HG03280 (cell line): ENCODE results near the gene ZNF214.

ENCODE experiments used
- ATAC-seq: cut with Tn5 transposase; IDR thresholded peaks from one replicate; pipeline ENCODE4 v1.9.1; 2021; ENCODE audit warnings: mild to moderate bottlenecking, moderate library complexity; ENCODE audit not compliant: unreplicated experiment

Gene ZNF214

GRCh38 chr11:7020183-7020917 lies at the start of gene ZNF214, which contains the start of gene NLRP14:
ZNF214 (minus strand) TSS chr11:7020346; CDS start chr11:7002835, 17,511 bp downstream.
NLRP14 (plus strand) TSS chr11:7020479; CDS start chr11:7038587, 18,108 bp downstream.
- no peak for ATAC-seq

DNA sequence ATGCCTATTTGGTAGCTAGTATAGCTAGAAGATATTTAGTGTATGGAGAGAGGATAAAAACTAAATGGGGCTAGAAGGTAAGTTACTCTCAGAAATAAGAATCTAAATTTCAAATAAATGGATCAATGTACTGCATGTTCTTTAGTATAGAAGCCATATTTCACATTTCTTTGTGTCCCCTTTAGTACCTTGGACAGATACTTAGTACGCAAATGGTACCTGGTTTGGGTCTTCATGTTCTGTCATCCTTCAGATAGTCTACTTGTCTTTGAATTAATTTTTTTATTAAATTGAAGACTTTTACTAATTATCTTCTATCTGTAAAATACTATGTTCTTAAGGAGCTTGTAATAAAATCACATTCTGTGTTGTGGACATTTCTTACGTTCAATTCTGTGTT lies 42.4 kb upstream of the ZNF214 start:
- no peak for ATAC-seq

DNA sequence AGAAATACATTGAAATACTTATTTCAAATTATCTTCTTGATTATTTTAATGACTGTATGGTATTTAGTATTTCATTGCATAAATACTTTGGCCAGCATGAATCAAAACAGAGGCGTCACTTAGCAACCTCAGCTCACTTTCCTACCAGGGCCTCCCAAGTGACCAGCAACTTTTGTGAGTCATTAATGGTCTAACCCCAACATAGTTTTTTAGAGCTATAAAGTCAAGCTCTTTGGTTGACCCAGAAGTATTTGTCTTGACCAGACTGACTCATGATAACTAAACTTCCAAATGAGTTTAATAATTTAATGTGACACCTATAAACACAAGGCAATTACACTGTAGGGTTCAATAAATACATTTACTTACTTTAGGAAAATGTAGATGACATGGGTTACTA lies 40.7 kb upstream of the ZNF214 start:
- ATAC-seq: no peak

- no peak for ATAC-seq
These were observed 37.5 kb upstream of the ZNF214 start for GRCh38 chr11:7057641-7058040.

DNA sequence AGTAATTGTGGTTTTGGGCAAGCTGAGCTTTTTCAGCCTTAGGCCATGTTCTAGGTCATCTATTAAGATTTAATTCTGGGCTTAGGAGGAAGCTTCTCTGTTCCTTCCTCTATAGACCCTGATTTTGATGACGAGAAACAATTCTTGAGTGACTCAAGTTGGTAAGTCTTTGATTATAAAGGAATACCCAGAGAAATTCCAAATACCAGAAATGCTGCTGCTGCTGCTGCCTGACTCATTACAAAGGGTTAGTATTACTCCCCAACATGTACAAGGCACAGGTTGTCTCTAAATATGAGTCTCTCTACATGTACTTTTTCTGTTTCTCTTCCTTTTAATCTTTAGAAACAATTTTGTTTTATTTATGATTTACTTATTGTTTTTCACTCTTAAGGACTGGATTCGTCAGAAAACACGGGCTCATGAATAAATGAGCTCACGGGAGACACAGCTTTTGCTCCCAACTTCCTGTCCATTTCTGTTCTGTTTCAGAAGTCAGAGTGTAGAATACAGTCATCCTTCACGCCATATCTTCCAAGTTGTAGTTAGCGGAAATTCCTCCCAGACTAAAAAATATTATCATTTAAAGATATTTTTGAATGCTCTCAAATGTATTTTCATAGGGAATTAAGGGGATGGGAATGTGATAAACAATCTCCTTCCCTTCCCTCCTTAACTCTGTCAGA lies 36.8 kb upstream of the ZNF214 start:
- ATAC-seq: no peak

- ATAC-seq: no peak
These were observed 30.0 kb upstream of the ZNF214 start for GRCh38 chr11:7050191-7050590.

DNA sequence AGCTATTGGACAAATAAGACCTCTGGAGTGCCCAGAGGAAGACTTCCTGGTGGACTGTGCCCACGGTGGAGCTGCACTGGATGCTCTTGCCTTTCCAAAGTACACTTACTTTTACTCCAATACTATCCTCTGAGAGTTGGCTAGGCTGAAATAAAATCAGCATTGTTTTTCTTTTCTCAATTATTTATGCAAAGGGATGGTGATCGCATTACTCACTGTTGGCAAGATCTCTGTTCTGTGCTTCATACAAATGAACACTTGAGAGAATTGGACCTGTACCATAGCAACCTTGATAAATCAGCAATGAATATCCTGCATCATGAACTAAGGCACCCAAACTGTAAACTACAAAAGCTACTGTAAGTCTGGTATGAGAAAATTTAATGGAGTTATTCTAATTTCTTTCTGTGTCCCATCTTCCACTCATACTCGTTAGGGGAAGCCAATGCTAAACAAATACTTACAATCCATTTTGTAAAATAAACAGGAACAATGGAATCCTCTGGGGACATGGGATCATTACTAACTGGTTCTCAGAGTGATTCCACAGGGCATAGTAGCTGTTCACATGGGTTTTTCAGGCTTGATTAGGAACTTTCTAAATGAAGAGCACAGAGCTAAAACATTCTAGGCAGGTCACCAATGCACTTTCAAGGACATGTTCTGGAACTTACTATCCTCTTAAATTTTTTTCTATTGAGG lies 26.5 kb upstream of the ZNF214 start:
- no peak for ATAC-seq

DNA sequence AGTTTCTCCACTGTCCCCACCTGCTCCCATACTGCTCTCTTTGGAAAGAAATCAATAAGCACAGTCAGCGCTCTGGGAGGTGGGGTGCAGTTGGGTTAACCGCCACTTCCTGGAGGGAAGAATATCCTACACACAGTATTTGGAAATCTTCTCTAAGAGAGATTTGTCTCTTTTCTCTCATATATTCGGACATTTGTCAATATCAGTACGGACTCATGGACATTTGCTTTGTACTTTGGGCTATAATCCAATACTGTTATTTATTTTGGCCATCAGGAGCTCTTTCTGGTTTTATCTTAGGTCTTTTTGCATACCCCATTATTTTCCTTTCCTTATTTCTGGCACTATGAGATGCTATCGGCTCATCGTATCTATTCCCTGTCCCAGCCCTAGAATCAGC lies 13.9 kb upstream of the ZNF214 start:
- ATAC-seq: no peak

DNA sequence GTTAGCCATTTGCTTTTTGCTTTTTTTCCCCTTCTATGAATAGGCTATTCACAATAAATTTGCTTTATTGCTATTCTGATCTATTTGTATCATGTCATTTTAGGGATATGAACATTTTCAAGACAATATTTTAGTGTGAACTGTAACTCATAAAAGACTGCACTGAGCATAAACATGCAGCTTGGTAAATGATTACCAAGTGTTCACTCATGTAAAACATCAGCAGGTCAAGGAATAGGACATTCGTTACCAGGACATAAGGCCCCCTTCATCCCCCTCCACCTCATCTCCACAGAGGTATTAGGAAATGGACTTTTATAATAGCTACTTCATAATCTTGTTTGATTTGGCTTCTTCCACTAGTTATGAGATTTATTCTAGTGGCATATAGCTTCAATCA lies 12.5 kb upstream of the ZNF214 start:
- ATAC-seq: no peak

DNA sequence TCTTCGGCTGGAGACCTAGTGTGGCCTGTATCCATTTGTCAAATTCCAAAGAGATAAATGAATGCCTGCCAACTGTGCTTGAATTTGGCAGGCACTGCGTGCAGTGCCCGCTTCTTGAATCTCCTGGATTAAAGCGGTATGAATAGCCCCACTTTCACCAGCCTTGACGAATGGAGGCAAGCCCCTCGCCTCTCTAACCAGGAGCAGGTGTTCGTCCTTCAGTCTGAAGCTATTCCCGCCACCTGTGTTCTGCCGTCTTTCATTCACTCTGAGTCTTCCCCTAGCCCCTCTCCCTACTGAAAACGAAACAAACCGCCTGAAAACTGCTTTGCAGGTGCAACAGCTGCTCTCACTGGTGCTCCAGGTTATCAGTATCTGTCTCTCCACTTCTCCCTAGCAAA lies 11.3 kb upstream of the ZNF214 start:
- no peak for ATAC-seq

GRCh38 chr11:7030836-7031235 lies 10.7 kb upstream of the ZNF214 start:
- ATAC-seq: no peak

GRCh38 chr11:7028141-7028540 lies 8.0 kb upstream of the ZNF214 start:
- ATAC-seq: no peak

DNA sequence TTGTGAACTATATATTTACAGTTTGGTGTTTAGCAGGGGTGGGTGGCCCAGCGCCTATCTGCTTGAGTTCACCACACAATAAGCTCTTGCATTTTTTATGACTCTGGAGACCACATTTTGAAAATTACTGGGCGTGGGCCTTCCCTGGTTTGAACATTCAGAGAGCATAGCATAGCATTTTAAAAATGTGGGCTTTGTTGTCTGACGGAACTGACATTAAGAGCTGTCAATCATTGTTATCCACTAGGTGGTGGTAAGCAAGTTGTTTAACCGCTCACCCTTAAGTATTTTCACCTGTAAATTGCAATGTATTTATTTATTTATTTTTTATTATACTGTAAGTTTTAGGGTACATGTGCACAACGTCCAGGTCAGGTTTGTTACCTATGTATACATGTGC lies 1.2 kb upstream of the ZNF214 start:
- ATAC-seq: no peak

GRCh38 chr11:7019500-7020182 lies 505 bp downstream of the ZNF214 start:
- no peak for ATAC-seq

DNA sequence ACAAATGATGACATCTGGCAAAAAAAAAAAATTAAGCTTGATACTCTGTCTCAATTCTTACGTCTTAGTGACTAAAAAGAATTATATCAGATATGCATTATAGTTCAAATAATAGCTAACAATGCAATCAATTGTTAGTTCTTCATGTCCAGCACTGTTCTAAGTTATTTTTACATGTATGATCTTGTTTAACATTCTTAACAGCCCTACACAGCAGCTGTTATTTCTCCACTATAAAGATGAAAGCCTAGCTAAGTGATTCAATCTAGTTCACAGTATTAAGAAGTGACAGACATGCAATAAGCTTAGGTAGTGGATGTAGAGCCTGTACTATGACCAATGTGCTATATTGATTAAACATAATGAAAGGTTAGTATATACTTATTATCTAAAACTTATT lies 4.1 kb downstream of the ZNF214 start:
- no peak for ATAC-seq

DNA sequence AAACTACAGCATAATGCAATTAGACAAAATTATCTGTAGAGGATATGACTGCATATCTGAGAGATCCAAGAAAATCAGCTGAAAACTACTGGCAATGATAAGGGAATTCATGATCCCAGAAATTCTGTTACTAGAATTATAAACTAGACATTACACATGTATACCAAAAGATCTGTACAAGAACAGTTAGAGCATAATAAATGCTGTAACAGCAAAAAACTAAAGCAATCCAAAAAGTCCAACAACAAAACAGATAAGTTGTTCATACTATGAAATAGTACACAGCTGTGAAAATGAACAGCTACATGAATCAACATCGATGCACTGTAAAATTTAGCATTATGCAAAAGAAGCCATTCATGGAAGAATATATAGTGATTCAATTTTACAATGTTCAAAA lies 6.0 kb downstream of the ZNF214 start:
- ATAC-seq: no peak

DNA sequence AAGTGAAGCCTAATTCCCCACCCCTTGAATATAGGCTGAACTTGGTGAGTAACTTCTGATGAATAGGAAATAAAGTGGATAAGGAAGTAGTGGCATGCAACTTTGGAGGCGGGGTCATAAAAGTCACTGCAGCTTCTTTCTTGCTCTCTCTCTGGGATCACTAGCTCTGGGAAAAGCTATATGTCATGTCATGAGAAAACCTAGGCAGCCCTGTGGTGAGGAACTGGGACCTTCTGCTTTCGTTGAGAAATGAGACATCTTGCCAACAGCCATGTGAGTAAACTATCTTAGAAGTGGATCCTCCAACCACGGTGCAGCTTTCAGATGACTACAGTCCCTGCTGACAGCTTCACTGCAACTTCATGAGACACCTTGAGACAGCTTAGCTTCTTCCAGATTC lies 15.7 kb downstream of the ZNF214 start:
- peak; percentile 55 for ATAC-seq

- no peak for ATAC-seq
These were observed 24.4 kb downstream of the ZNF214 start for GRCh38 chr11:6995703-6996102.

GRCh38 chr11:6992457-6993417 lies 27.4 kb downstream of the ZNF214 start:
- ATAC-seq: no peak

GRCh38 chr11:6992026-6992425 lies 28.1 kb downstream of the ZNF214 start:
- ATAC-seq: no peak
